MM.1S (cell line): Measurements from ENCODE around the gene ILF3.

Source experiments
- CTCF ChIP-seq: fragments of 300-600 bp; sonication (generic); IDR thresholded peaks from 2 replicates; pipeline ENCODE4 v1.5.1; 2016; ENCODE audit warnings: antibody characterized with exemption, low read length, mixed read lengths
- EZH2 ChIP-seq: fragments of 300-600 bp; sonication (generic); optimal IDR thresholded peaks from 2 replicates; pipeline ENCODE3; 2017; ENCODE audit warnings: low read depth, mild to moderate bottlenecking, antibody characterized with exemption, low read length, mixed read lengths

- no peak for TF ChIP-seq CTCF
- no peak for TF ChIP-seq EZH2
Measured at GRCh38 chr19:10646456-10647159, 7.5 kb upstream of the ILF3 start.
